HEK293 (cell line): ENCODE data around the gene QRFPR.
A peak's percentile ranks its signal among the peaks of the same experiment; 100 is the strongest.

Experiments used
- CTCF ChIA-PET: fragments of 350-600 bp; formaldehyde crosslinking; extraction: SDS; loops from one replicate; lab custom pipeline; 2021; ENCODE audit warnings: antibody characterized with exemption; lab: Yijun Ruan, JAX
- POLR2A ChIA-PET: fragments of 300-600 bp; formaldehyde crosslinking; extraction: SDS; loops from one replicate; lab custom pipeline; 2020; ENCODE audit warnings: antibody characterized with exemption, inconsistent platforms; lab: Yijun Ruan, JAX
- H3K27ac ChIP-seq: fragments of 200-500 bp; sonication (Bioruptor generic); 2 replicates; pipeline ENCODE4 v1.5.1; 2014; ENCODE audit warnings: low read depth, low read length, control low read depth, inconsistent platforms; ENCODE audit errors: extremely low read depth
- H3K36me3 ChIP-seq, 2 experiments: fragments of 200-500 bp in 1 of 2; sonication (Bioruptor generic) in 1 of 2; 1 replicate in 1 of 2; 2 replicates in 1 of 2; pipeline ENCODE4 v1.5.1; 2014 to 2017; ENCODE audit warnings: inconsistent platforms in 2 of 2, low read length in 2 of 2; ENCODE audit not compliant: control insufficient read depth in 2 of 2, insufficient read depth in 1 of 2
- H3K4me1 ChIP-seq: fragments of 200-500 bp; sonication (Bioruptor generic); 2 replicates; pipeline ENCODE4 v1.5.1; 2014; ENCODE audit warnings: mild to moderate bottlenecking, low read length, inconsistent platforms; ENCODE audit not compliant: control insufficient read depth, insufficient read depth
- H3K4me3 ChIP-seq: 2 replicates; pipeline ENCODE4 v1.5.1; 2011; ENCODE audit warnings: low read depth, mild to moderate bottlenecking, control low read depth, low read length, moderate library complexity
- H3K9me3 ChIP-seq: fragments of 200-500 bp; sonication (Bioruptor generic); 2 replicates; pipeline ENCODE4 v1.5.1; 2014; ENCODE audit warnings: low read depth, low read length, inconsistent platforms; ENCODE audit not compliant: control insufficient read depth, insufficient read depth
- FEZF1 ChIP-seq: fragments of 450-650 bp; formaldehyde crosslinking; IDR thresholded peaks from 2 replicates; pipeline ENCODE4 v1.5.1; 2016; ENCODE audit warnings: missing biosample characterization, missing genetic modification characterization
- GFI1B ChIP-seq: fragments of 450-650 bp; formaldehyde crosslinking; IDR thresholded peaks from 2 replicates; pipeline ENCODE4 v1.5.1; 2016; ENCODE audit warnings: missing biosample characterization, missing genetic modification characterization
- KLF16 ChIP-seq: fragments of 450-650 bp; formaldehyde crosslinking; IDR thresholded peaks from 2 replicates; pipeline ENCODE4 v1.5.1; 2017; ENCODE audit warnings: missing biosample characterization, missing genetic modification characterization
- KLF7 ChIP-seq: fragments of 450-650 bp; formaldehyde crosslinking; IDR thresholded peaks from 2 replicates; pipeline ENCODE4 v1.5.1; 2016; ENCODE audit warnings: missing biosample characterization, missing genetic modification characterization, borderline replicate concordance
- RBAK ChIP-seq: fragments of 450-650 bp; formaldehyde crosslinking; IDR thresholded peaks from 2 replicates; pipeline ENCODE4 v1.5.1; 2016; ENCODE audit warnings: missing biosample characterization, missing genetic modification characterization
- ZBTB20 ChIP-seq: fragments of 450-650 bp; formaldehyde crosslinking; IDR thresholded peaks from 2 replicates; pipeline ENCODE4 v1.5.1; 2016; ENCODE audit warnings: missing biosample characterization, missing genetic modification characterization
- ZBTB8A ChIP-seq: fragments of 450-650 bp; formaldehyde crosslinking; IDR thresholded peaks from 2 replicates; pipeline ENCODE4 v1.5.1; 2016; ENCODE audit warnings: missing biosample characterization, missing genetic modification characterization
- ZNF146 ChIP-seq: fragments of 450-650 bp; formaldehyde crosslinking; IDR thresholded peaks from 2 replicates; pipeline ENCODE4 v1.5.1; 2016; ENCODE audit warnings: missing biosample characterization, missing genetic modification characterization
- ZNF155 ChIP-seq: fragments of 450-650 bp; formaldehyde crosslinking; IDR thresholded peaks from 2 replicates; pipeline ENCODE4 v1.5.1; 2016; ENCODE audit warnings: missing biosample characterization, missing genetic modification characterization
- ZNF266 ChIP-seq: fragments of 450-650 bp; formaldehyde crosslinking; IDR thresholded peaks from 2 replicates; pipeline ENCODE4 v1.5.1; 2016; ENCODE audit warnings: missing biosample characterization, missing genetic modification characterization, low read depth
- ZNF335 ChIP-seq: fragments of 450-650 bp; formaldehyde crosslinking; conservative IDR thresholded peaks from 2 replicates; pipeline ENCODE4 v1.5.1; 2016; ENCODE audit warnings: missing biosample characterization, missing genetic modification characterization
- ZNF544 ChIP-seq: fragments of 450-650 bp; formaldehyde crosslinking; IDR thresholded peaks from 2 replicates; pipeline ENCODE4 v1.5.0; 2017; ENCODE audit warnings: missing biosample characterization, missing genetic modification characterization
- ZNF610 ChIP-seq: fragments of 450-650 bp; formaldehyde crosslinking; IDR thresholded peaks from 2 replicates; pipeline ENCODE4 v1.5.1; 2016; ENCODE audit warnings: missing biosample characterization, missing genetic modification characterization, borderline replicate concordance
- ZSCAN16 ChIP-seq: fragments of 450-650 bp; formaldehyde crosslinking; IDR thresholded peaks from 2 replicates; pipeline ENCODE4 v1.5.1; 2016; ENCODE audit warnings: missing biosample characterization, missing genetic modification characterization
- TF ChIP-seq, protein P1 (sequence below): fragments of 450-650 bp; formaldehyde crosslinking; IDR thresholded peaks from 2 replicates; pipeline ENCODE4 v1.5.1; 2016; ENCODE audit warnings: missing biosample characterization, missing genetic modification characterization
- TF ChIP-seq, protein P2 (sequence below): fragments of 450-650 bp; formaldehyde crosslinking; IDR thresholded peaks from 2 replicates; pipeline ENCODE4 v1.5.1; 2016; ENCODE audit warnings: missing biosample characterization, missing genetic modification characterization
- TF ChIP-seq, protein P3 (sequence below): fragments of 450-650 bp; formaldehyde crosslinking; IDR thresholded peaks from 2 replicates; pipeline ENCODE4 v1.5.1; 2016; ENCODE audit warnings: missing biosample characterization, missing genetic modification characterization
- TF ChIP-seq, protein P4 (sequence below): fragments of 450-650 bp; formaldehyde crosslinking; IDR thresholded peaks from 2 replicates; pipeline ENCODE4 v1.5.1; 2016; ENCODE audit warnings: missing biosample characterization, missing genetic modification characterization, borderline replicate concordance
- TF ChIP-seq, protein P5 (sequence below): fragments of 450-650 bp; formaldehyde crosslinking; IDR thresholded peaks from 2 replicates; pipeline ENCODE4 v1.5.1; 2016; ENCODE audit warnings: missing biosample characterization, missing genetic modification characterization
- TF ChIP-seq, protein P6 (sequence below): fragments of 450-650 bp; formaldehyde crosslinking; IDR thresholded peaks from 2 replicates; pipeline ENCODE4 v1.5.1; 2016; ENCODE audit warnings: missing biosample characterization, missing genetic modification characterization

The QRFPR gene

DNA sequence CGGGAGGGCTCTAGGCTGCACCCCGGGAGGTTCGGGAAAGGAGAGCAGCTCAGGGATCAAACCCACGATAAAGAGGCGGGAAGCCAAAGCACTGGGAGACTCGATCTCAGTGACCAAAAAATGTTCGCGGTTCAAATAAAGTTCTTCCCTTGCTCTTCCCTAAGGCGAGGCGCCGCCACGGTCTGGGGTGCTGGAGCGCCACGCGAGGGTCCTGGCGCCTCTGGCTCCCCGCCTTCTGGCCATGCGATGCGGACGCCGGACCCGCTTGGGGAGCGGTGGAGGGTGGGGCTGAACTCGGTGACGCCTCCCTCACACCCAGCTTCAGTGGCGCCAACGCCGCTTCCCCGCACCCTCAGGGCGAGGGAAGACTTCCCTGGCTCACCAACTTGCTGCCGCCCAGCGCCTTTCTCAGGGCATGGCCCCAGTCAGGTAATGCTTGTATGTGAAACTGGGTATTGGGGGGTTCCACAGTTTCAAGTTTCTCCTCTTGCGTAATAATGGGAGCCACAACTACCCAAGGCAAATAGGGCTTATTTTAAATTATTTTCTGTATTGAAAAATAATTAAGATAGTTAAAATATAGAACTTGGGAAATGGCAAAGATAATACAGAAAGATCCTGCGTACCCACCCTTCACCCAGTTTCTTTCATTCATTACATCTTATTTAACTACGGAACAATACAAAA lies at the start of gene QRFPR:
TSS of gene QRFPR (minus strand) at position 243 of the 687 bp plus-strand sequence. CDS start 371 bp downstream, outside the sequence.
- CTCF ChIA-PET, result interaction anchor here (0.9 to 1.0 kb wide), 2 partner anchors 39 to 189 kb away, joined by 3 to 4 read pairs; no protein-coding TSS in a partner anchor
- POLR2A ChIA-PET, result no interaction called here
- Histone ChIP-seq H3K4me1 (no peaks in the 10 kb centered on the region), H3K36me3 (no peaks in the 10 kb centered on the region), H3K4me3 (peak within 1 kb of the TSS; percentile 48), H3K27ac (peak within 1 kb of the TSS; percentile 27; the same call in 1 of the 2 replicates), H3K9me3 (no peaks in the 10 kb centered on the region)
- TF ChIP-seq RBAK (tag by site-specific recombination), result no peak
- no peak for TF ChIP-seq ZSCAN16
- peak; percentile 93; the same call in 1 of the 2 replicates for TF ChIP-seq ZNF610 (tag by site-specific recombination)
- TF ChIP-seq, protein P1, sequence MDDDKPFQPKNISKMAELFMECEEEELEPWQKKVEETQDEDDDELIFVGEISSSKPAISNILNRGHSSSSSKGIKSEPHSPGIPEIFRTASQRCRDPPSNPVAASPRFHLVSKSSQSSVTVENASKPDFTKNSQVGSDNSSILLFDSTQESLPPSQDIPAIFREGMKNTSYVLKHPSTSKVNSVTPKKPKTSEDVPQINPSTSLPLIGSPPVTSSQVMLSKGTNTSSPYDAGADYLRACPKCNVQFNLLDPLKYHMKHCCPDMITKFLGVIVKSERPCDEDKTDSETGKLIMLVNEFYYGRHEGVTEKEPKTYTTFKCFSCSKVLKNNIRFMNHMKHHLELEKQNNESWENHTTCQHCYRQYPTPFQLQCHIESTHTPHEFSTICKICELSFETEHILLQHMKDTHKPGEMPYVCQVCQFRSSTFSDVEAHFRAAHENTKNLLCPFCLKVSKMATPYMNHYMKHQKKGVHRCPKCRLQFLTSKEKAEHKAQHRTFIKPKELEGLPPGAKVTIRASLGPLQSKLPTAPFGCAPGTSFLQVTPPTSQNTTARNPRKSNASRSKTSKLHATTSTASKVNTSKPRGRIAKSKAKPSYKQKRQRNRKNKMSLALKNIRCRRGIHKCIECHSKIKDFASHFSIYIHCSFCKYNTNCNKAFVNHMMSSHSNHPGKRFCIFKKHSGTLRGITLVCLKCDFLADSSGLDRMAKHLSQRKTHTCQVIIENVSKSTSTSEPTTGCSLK, result no peak
- TF ChIP-seq, protein P2, sequence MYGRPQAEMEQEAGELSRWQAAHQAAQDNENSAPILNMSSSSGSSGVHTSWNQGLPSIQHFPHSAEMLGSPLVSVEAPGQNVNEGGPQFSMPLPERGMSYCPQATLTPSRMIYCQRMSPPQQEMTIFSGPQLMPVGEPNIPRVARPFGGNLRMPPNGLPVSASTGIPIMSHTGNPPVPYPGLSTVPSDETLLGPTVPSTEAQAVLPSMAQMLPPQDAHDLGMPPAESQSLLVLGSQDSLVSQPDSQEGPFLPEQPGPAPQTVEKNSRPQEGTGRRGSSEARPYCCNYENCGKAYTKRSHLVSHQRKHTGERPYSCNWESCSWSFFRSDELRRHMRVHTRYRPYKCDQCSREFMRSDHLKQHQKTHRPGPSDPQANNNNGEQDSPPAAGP (tag by site-specific recombination), result no peak
- TF ChIP-seq ZNF335, result peak; percentile 85
- no peak for TF ChIP-seq GFI1B (tag by site-specific recombination)
- TF ChIP-seq, protein P3, sequence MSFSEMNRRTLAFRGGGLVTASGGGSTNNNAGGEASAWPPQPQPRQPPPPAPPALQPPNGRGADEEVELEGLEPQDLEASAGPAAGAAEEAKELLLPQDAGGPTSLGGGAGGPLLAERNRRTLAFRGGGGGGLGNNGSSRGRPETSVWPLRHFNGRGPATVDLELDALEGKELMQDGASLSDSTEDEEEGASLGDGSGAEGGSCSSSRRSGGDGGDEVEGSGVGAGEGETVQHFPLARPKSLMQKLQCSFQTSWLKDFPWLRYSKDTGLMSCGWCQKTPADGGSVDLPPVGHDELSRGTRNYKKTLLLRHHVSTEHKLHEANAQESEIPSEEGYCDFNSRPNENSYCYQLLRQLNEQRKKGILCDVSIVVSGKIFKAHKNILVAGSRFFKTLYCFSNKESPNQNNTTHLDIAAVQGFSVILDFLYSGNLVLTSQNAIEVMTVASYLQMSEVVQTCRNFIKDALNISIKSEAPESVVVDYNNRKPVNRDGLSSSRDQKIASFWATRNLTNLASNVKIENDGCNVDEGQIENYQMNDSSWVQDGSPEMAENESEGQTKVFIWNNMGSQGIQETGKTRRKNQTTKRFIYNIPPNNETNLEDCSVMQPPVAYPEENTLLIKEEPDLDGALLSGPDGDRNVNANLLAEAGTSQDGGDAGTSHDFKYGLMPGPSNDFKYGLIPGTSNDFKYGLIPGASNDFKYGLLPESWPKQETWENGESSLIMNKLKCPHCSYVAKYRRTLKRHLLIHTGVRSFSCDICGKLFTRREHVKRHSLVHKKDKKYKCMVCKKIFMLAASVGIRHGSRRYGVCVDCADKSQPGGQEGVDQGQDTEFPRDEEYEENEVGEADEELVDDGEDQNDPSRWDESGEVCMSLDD (tag by site-specific recombination), result 0 out of 2 replicates have a peak, but pooled peaks have one; percentile 55
- TF ChIP-seq, protein P4, sequence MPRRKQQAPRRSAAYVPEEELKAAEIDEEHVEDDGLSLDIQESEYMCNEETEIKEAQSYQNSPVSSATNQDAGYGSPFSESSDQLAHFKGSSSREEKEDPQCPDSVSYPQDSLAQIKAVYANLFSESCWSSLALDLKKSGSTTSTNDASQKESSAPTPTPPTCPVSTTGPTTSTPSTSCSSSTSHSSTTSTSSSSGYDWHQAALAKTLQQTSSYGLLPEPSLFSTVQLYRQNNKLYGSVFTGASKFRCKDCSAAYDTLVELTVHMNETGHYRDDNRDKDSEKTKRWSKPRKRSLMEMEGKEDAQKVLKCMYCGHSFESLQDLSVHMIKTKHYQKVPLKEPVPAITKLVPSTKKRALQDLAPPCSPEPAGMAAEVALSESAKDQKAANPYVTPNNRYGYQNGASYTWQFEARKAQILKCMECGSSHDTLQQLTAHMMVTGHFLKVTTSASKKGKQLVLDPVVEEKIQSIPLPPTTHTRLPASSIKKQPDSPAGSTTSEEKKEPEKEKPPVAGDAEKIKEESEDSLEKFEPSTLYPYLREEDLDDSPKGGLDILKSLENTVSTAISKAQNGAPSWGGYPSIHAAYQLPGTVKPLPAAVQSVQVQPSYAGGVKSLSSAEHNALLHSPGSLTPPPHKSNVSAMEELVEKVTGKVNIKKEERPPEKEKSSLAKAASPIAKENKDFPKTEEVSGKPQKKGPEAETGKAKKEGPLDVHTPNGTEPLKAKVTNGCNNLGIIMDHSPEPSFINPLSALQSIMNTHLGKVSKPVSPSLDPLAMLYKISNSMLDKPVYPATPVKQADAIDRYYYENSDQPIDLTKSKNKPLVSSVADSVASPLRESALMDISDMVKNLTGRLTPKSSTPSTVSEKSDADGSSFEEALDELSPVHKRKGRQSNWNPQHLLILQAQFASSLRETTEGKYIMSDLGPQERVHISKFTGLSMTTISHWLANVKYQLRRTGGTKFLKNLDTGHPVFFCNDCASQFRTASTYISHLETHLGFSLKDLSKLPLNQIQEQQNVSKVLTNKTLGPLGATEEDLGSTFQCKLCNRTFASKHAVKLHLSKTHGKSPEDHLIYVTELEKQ (tag by site-specific recombination), result no peak
- no peak for TF ChIP-seq ZNF544
- no peak for TF ChIP-seq KLF7 (tag by site-specific recombination)
- TF ChIP-seq ZNF266 (tag by site-specific recombination), result no peak
- no peak for TF ChIP-seq ZNF155
- TF ChIP-seq ZBTB8A (tag by site-specific recombination), result peak; percentile 90
- TF ChIP-seq FEZF1 (tag by site-specific recombination), result no peak
- peak; percentile 40; the same call in 1 of the 2 replicates for TF ChIP-seq KLF16 (tag by site-specific recombination)
- TF ChIP-seq, protein P5, sequence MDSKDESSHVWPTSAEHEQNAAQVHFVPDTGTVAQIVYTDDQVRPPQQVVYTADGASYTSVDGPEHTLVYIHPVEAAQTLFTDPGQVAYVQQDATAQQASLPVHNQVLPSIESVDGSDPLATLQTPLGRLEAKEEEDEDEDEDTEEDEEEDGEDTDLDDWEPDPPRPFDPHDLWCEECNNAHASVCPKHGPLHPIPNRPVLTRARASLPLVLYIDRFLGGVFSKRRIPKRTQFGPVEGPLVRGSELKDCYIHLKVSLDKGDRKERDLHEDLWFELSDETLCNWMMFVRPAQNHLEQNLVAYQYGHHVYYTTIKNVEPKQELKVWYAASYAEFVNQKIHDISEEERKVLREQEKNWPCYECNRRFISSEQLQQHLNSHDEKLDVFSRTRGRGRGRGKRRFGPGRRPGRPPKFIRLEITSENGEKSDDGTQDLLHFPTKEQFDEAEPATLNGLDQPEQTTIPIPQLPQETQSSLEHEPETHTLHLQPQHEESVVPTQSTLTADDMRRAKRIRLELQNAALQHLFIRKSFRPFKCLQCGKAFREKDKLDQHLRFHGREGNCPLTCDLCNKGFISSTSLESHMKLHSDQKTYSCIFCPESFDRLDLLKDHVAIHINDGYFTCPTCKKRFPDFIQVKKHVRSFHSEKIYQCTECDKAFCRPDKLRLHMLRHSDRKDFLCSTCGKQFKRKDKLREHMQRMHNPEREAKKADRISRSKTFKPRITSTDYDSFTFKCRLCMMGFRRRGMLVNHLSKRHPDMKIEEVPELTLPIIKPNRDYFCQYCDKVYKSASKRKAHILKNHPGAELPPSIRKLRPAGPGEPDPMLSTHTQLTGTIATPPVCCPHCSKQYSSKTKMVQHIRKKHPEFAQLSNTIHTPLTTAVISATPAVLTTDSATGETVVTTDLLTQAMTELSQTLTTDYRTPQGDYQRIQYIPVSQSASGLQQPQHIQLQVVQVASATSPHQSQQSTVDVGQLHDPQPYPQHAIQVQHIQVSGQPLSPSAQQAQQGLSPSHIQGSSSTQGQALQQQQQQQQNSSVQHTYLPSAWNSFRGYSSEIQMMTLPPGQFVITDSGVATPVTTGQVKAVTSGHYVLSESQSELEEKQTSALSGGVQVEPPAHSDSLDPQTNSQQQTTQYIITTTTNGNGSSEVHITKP, result peak; percentile 70
- TF ChIP-seq ZBTB20 (tag by site-specific recombination), result peak; percentile 70
- TF ChIP-seq, protein P6, sequence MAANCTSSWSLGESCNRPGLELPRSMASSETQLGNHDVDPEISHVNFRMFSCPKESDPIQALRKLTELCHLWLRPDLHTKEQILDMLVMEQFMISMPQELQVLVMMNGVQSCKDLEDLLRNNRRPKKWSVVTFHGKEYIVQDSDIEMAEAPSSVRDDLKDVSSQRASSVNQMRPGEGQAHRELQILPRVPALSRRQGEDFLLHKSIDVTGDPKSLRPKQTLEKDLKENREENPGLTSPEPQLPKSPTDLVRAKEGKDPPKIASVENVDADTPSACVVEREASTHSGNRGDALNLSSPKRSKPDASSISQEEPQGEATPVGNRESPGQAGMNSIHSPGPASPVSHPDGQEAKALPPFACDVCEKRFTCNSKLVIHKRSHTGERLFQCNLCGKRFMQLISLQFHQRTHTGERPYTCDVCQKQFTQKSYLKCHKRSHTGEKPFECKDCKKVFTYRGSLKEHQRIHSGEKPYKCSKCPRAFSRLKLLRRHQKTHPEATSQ, result no peak
- no peak for TF ChIP-seq ZNF146 (tag by site-specific recombination)
